AG09319 (cell line): Measurements from ENCODE around the gene TOP3A.

Source experiments
- DNase-seq: peaks from one replicate; pipeline ENCODE4 v3.0.0-alpha.2; 2010; ENCODE audit warnings: low read depth; ENCODE audit errors: extremely low read depth
- TF ChIP-seq, protein P1 (sequence below): IDR thresholded peaks from 2 replicates; pipeline ENCODE4 v1.5.1; 2011; ENCODE audit warnings: low read depth, mild to moderate bottlenecking, inconsistent platforms, low read length, moderate library complexity

Gene TOP3A

DNA sequence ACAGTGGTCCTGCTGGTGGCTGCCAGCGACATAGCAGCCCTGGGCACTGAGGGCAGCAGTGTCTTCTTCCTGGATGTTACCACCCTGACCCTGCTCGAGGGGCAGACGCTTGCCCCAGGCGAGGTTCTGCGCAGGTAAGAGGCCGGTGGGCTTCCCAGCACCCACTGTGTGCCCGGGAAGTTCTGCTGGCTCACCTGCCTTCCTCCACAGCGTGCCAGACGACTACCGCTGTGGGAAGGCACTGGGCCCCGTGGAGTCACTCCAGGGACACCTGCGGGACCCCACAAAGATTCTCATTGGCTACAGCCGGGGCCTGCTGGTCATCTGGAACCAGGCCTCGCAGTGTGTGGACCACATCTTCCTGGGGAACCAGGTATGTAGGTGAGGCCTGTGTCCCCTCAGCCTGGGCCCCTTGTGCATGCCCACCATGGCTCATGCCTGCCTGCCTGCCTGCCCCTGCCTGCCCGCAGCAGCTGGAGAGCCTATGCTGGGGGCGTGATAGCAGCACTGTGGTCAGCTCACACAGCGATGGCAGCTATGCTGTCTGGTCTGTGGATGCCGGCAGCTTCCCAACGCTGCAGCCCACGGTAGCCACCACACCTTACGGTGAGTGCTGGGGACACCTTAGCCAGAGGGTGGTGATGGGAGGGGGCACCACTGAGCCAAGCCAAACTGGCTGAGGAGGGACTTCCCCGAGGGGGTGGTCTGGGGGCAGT is 80.8 kb downstream of the TOP3A start:
- no peak for DNase-seq
- TF ChIP-seq, protein P1, sequence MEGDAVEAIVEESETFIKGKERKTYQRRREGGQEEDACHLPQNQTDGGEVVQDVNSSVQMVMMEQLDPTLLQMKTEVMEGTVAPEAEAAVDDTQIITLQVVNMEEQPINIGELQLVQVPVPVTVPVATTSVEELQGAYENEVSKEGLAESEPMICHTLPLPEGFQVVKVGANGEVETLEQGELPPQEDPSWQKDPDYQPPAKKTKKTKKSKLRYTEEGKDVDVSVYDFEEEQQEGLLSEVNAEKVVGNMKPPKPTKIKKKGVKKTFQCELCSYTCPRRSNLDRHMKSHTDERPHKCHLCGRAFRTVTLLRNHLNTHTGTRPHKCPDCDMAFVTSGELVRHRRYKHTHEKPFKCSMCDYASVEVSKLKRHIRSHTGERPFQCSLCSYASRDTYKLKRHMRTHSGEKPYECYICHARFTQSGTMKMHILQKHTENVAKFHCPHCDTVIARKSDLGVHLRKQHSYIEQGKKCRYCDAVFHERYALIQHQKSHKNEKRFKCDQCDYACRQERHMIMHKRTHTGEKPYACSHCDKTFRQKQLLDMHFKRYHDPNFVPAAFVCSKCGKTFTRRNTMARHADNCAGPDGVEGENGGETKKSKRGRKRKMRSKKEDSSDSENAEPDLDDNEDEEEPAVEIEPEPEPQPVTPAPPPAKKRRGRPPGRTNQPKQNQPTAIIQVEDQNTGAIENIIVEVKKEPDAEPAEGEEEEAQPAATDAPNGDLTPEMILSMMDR: no peak

DNA sequence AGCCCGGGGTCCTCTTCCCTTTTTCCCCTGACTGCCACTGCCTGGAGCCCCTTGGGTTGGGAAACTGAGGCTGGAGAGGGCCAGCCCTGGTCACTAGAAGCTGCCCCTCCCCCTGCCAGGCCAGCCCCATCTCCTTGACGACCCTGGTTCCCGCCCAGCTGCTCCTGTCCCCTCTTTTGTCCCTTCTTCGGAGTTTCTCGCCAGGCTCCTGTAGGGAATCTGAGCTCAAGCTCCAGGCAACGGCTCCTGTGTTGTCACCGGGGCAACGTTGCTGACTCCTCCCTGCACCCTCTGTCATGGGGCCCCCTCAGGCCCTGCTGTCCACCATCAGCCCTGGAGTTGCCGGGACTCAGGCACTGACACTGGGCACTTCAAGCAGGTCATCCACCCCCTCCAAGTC is 83.6 kb downstream of the TOP3A start:
- TF ChIP-seq, protein P1: no peak
- DNase-seq: no peak

GRCh38 chr17:18230288-18231141 is 84.3 kb downstream of the TOP3A start:
- TF ChIP-seq, protein P1: no peak
- no peak for DNase-seq

GRCh38 chr17:18229771-18230170 is 85.0 kb downstream of the TOP3A start:
- TF ChIP-seq, protein P1: no peak

DNA sequence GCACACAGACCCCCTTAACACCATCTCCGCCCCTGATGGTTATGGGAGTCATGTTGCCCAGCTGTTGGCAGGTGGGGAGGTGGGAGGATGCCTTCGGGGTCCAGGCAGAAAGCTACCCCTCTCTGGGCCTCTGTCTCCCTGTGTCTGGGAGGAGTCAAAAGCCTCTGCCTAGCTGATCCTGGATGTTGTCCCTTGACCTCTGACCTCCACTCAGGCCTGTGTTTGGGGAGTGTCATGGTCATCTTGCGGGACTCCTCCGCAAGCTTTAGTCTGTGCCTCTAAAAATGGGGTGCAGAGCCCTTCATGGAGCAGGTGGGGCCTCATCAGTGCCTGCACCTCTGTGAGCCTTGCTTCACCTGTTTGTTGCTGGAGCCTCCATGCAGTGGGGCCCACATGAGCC is 85.5 kb downstream of the TOP3A start:
- TF ChIP-seq, protein P1: no peak
- DNase-seq: no peak

More at GRCh38 chr17:18229771-18230170, 85.0 kb downstream of the TOP3A start:
- no peak for DNase-seq

DNA sequence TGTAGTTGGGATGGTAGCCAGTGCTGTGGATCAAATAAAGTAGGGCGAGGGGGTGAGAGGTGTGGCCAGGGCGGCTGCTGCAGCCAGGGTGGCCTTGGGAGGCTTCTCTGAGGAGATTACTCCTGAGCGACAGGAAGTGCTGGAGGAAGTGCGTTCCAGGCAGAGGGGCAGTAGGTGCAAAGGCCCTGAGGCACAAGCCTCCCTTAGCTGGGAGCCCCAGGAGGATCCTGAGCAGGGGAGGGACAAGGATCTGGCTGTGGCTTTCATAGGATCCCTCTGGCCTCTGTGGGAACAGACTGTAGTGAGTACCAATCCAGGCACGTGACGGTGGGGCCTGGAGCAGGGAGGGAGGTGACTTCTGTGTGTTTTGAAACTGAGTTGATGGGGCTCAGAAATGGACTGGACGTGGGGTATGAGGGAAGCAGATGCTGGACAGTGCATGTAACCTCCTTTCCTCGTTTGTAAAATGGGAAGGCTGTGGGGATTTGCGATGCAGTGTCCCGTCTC is 86.6 kb downstream of the TOP3A start:
- DNase-seq: no peak
- TF ChIP-seq, protein P1: no peak

- DNase-seq: no peak
- TF ChIP-seq, protein P1: no peak
Measured at GRCh38 chr17:18227635-18228034, 87.2 kb downstream of the TOP3A start.
